IMR-90 (cell line): Measurements from ENCODE around the gene CCDC12. TPM values are rescaled to one million over a fixed set of nuclear protein-coding genes. Genes with fewer than 3 reads are reported as not detected.

Experiments
- ATAC-seq: fragments of 200-7000 bp; cut with Tn5 transposase; 2 replicates; pipeline ENCODE4 v1.9.1; 2020; ENCODE audit warnings: low read depth, mild to moderate bottlenecking, moderate library complexity
- BruUV-seq: library from RNA; stranded (reverse); fragments of 400-500 nt; replicated peaks from 2 replicates; lab custom pipeline; 2021; lab: Mats Ljungman, UMichigan
- CTCF ChIA-PET: fragments of 300-600 bp; formaldehyde crosslinking; extraction: SDS; loops from one replicate; lab custom pipeline; 2021; ENCODE audit warnings: antibody characterized with exemption; lab: Yijun Ruan, JAX
- POLR2A ChIA-PET: fragments of 300-600 bp; sonication (Branson Sonifier 250); formaldehyde crosslinking; loops from one replicate; lab custom pipeline; 2022; ENCODE audit warnings: antibody characterized with exemption; ENCODE audit not compliant: unreplicated experiment; lab: Charles Lee
- DNase-seq: peaks from one replicate; pipeline ENCODE4 v3.0.0; 2013
- H2AFZ ChIP-seq: replicated peaks from 2 replicates; pipeline ENCODE3; 2013; ENCODE audit warnings: low read length, mild to moderate bottlenecking; ENCODE audit not compliant: poor library complexity
- H2AK5ac ChIP-seq: 2 replicates; pipeline ENCODE4 v1.6.1; 2013; ENCODE audit warnings: low read depth, low read length, inconsistent platforms
- H2AK9ac ChIP-seq: replicated peaks from 2 replicates; pipeline ENCODE3; 2013; ENCODE audit warnings: mild to moderate bottlenecking, low read depth, low read length, moderate library complexity; ENCODE audit not compliant: poor library complexity
- H2BK120ac ChIP-seq: 2 replicates; pipeline ENCODE4 v1.6.1; 2013; ENCODE audit warnings: low read depth, low read length, inconsistent platforms
- H2BK15ac ChIP-seq: 3 replicates; pipeline ENCODE4 v1.6.1; 2013; ENCODE audit warnings: low read depth, low read length, inconsistent platforms
- H2BK20ac ChIP-seq: 2 replicates; pipeline ENCODE4 v1.6.1; 2013; ENCODE audit warnings: low read depth, mild to moderate bottlenecking, inconsistent platforms, low read length, moderate library complexity
- H2BK5ac ChIP-seq: 2 replicates; pipeline ENCODE4 v1.6.1; 2013; ENCODE audit warnings: mild to moderate bottlenecking, low read depth, low read length, inconsistent platforms; ENCODE audit not compliant: poor library complexity, severe bottlenecking
- H3K14ac ChIP-seq: replicated peaks from 2 replicates; pipeline ENCODE4 v1.6.1; 2013; ENCODE audit warnings: low read depth, low read length, inconsistent platforms
- H3K18ac ChIP-seq: 2 replicates; pipeline ENCODE4 v1.6.1; 2013; ENCODE audit warnings: low read depth, low read length, control low read depth
- H3K23ac ChIP-seq: 2 replicates; pipeline ENCODE4 v1.6.1; 2013; ENCODE audit warnings: low read depth, low read length, inconsistent platforms
- H3K27ac ChIP-seq: 2 replicates; pipeline ENCODE4 v1.5.1; 2013; ENCODE audit warnings: mild to moderate bottlenecking, control low read depth, low read length; ENCODE audit not compliant: insufficient read depth
- H3K27me3 ChIP-seq: 2 replicates; pipeline ENCODE4 v1.6.1; 2013; ENCODE audit warnings: low read length; ENCODE audit not compliant: control insufficient read depth, insufficient read depth
- H3K36me3 ChIP-seq: 2 replicates; pipeline ENCODE4 v1.6.1; 2013; ENCODE audit warnings: low read length, mixed read lengths; ENCODE audit not compliant: control insufficient read depth, insufficient read depth
- H3K4ac ChIP-seq: 2 replicates; pipeline ENCODE4 v1.6.1; 2013; ENCODE audit warnings: low read depth, low read length, inconsistent platforms
- H3K4me1 ChIP-seq: 2 replicates; pipeline ENCODE4 v1.6.1; 2013; ENCODE audit warnings: low read length, mixed read lengths; ENCODE audit not compliant: control insufficient read depth, insufficient read depth
- H3K4me2 ChIP-seq: 2 replicates; pipeline ENCODE4 v1.6.1; 2013; ENCODE audit warnings: low read depth, mild to moderate bottlenecking, control low read depth, low read length, moderate library complexity
- H3K4me3 ChIP-seq: 2 replicates; pipeline ENCODE4 v1.5.1; 2013; ENCODE audit warnings: low read depth, mild to moderate bottlenecking, control low read depth, low read length, moderate library complexity; ENCODE audit not compliant: insufficient read depth
- H3K56ac ChIP-seq: 2 replicates; pipeline ENCODE4 v1.6.1; 2013; ENCODE audit warnings: low read length, inconsistent platforms; ENCODE audit not compliant: insufficient read depth; ENCODE audit errors: extremely low read depth
- H3K79me1 ChIP-seq, 2 experiments: 2 replicates each; pipeline ENCODE4 v1.6.1; 2013; ENCODE audit warnings: low read length in 2 of 2, inconsistent platforms in 1 of 2, low read depth in 1 of 2
- H3K9ac ChIP-seq: 2 replicates; pipeline ENCODE4 v1.6.1; 2013; ENCODE audit warnings: low read depth, low read length, control low read depth
- H3K9me1 ChIP-seq: 2 replicates; pipeline ENCODE4 v1.6.1; 2013; ENCODE audit warnings: low read length, inconsistent platforms; ENCODE audit not compliant: insufficient read depth
- H3K9me3 ChIP-seq: 2 replicates; pipeline ENCODE4 v1.6.1; 2013; ENCODE audit warnings: low read length; ENCODE audit not compliant: control insufficient read depth, insufficient read depth
- H4K20me1 ChIP-seq: 2 replicates; pipeline ENCODE4 v1.6.1; 2013; ENCODE audit warnings: low read length, inconsistent platforms; ENCODE audit not compliant: insufficient read depth
- H4K5ac ChIP-seq: 2 replicates; pipeline ENCODE4 v1.6.1; 2013; ENCODE audit warnings: mild to moderate bottlenecking, low read depth, low read length, control low read depth
- H4K8ac ChIP-seq, 2 experiments: 2 replicates each; pipeline ENCODE4 v1.6.1; 2013; ENCODE audit warnings: low read depth in 2 of 2, low read length in 2 of 2, control low read depth in 1 of 2, inconsistent platforms in 1 of 2
- H4K91ac ChIP-seq: 2 replicates; pipeline ENCODE4 v1.6.1; 2013; ENCODE audit warnings: low read depth, low read length, inconsistent platforms; ENCODE audit not compliant: insufficient read depth
- CTCF ChIP-seq: conservative IDR thresholded peaks from 2 replicates; pipeline ENCODE4 v1.5.1; 2012; ENCODE audit warnings: mild to moderate bottlenecking, low read depth, low read length, improper control_type of control experiment
- ELK1 ChIP-seq: fragments of 150-350 bp; IDR thresholded peaks from 2 replicates; pipeline ENCODE4 v1.6.1; 2016; ENCODE audit warnings: low read depth, mild to moderate bottlenecking, low read length, moderate library complexity, borderline replicate concordance
- FOS ChIP-seq: fragments of 150-350 bp; IDR thresholded peaks from 2 replicates; pipeline ENCODE4 v1.6.1; 2016; ENCODE audit warnings: low read depth, low read length
- MAFK ChIP-seq: IDR thresholded peaks from 2 replicates; pipeline ENCODE4 v1.6.1; 2012; ENCODE audit warnings: low read depth, low read length, improper control_type of control experiment
- MAZ ChIP-seq: IDR thresholded peaks from 2 replicates; pipeline ENCODE4 v1.6.1; 2012; ENCODE audit warnings: low read depth, mild to moderate bottlenecking, low read length, improper control_type of control experiment, moderate library complexity, borderline replicate concordance
- RAD21 ChIP-seq: IDR thresholded peaks from 2 replicates; pipeline ENCODE4 v1.6.1; 2012; ENCODE audit warnings: low read length, improper control_type of control experiment
- SMC3 ChIP-seq: fragments of 150-350 bp; IDR thresholded peaks from 2 replicates; pipeline ENCODE4 v1.6.1; 2016; ENCODE audit warnings: low read depth, mild to moderate bottlenecking, antibody characterized with exemption, low read length, moderate library complexity
- WGBS, 2 experiments: methylation state at CpG; one replicate each; pipeline versions ENCODE4 v1.1.5 to v1.1.7; 2013; ENCODE audit warnings: missing lambda C conversion rate in 2 of 2; ENCODE audit not compliant: insufficient read length in 1 of 2; ENCODE audit errors: extremely low coverage in 2 of 2; 5-methylcytosine and 5-hydroxymethylcytosine counted together
- dilution Hi-C: fragments of 300-500 bp; cut with HindIII; formaldehyde crosslinking; loops from one replicate; pipeline ENCODE4 v1.14.3; 2018; ENCODE audit warnings: low sequenced_read_pairs; ENCODE audit not compliant: unreplicated experiment
- in situ Hi-C: fragments of 300-500 bp; cut with MboI; formaldehyde crosslinking; loops from 3 replicates; pipeline ENCODE4 v1.14.3; 2019; ENCODE audit warnings: low sequenced_read_pairs, inconsistent platforms, mixed read lengths
- intact Hi-C: fragments of 100-400 bp; cut with micrococcal nuclease; formaldehyde crosslinking; loops from 2 replicates; pipeline ENCODE4 v1.10.0; 2022
- polyA plus RNA-seq, 3 experiments: library from polyadenylated mRNA; depleted of rRNA; stranded (reverse); fragments of >200 nt; gene quantifications; 2 replicates each; pipeline ENCODE4 v1.2.3, GENCODE V29; 2012; ENCODE audit warnings: low replicate concordance in 1 of 3
- total RNA-seq: library from RNA; depleted of rRNA; stranded (reverse); fragments of >200 nt; gene quantifications from 2 replicates; pipeline ENCODE4 v1.2.3, GENCODE V29; 2012

The CCDC12 gene
- total and polyA plus RNA-seq, 2 of the 4 experiments (the other 2 are of a cell fraction): 15.2 to 35.1 TPM

GRCh38 chr3:46923559-46924350, 52.8 kb downstream of the CCDC12 start:
- no peak overlapping the region for H3K23ac ChIP-seq
- H3K9me1 ChIP-seq: no peaks in the 10 kb centered on the region
- H3K4me3 ChIP-seq: no peak overlapping the region
- dilution Hi-C loops: no loop called here
- no peak overlapping the region for H3K56ac ChIP-seq
- no peak overlapping the region for H3K14ac ChIP-seq
- 30% methylated on average over 4 of the region's 11 CpGs; no CpG with 5 or more reads in 1 of the 2 experiments for WGBS, 2 experiments
- no peak overlapping the region for H2BK120ac ChIP-seq
- H3K79me1 ChIP-seq: peaks cover 19 to 49% of the 10 kb centered on the region in 2 experiments
- H3K36me3 ChIP-seq: peaks cover 64% of the 10 kb centered on the region
- no peak overlapping the region for H3K9ac ChIP-seq
- in situ Hi-C loops: no loop called here
- H2AFZ ChIP-seq: peak overlapping the region; percentile 71
- no peak overlapping the region for H3K18ac ChIP-seq
- H4K8ac ChIP-seq: no peak overlapping the region
- peaks cover 23% of the 10 kb centered on the region for H4K20me1 ChIP-seq
- H3K4me2 ChIP-seq: no peak overlapping the region
- ChIA-PET CTCF (interaction anchor here (0.6 to 1.5 kb wide), 6 partner anchors 9 to 461 kb away, joined by 3 to 5 read pairs (median 3); no protein-coding TSS in a partner anchor), POLR2A (no interaction called here)
- no peak overlapping the region for H2BK5ac ChIP-seq
- peak; percentile 56 for TF ChIP-seq SMC3
- no peak for TF ChIP-seq MAFK
- TF ChIP-seq ELK1: no peak
- TF ChIP-seq CTCF: peak; percentile 60
- peak; percentile 75 for TF ChIP-seq RAD21
- TF ChIP-seq FOS: no peak
- TF ChIP-seq MAZ: no peak
- no peak overlapping the region for H3K27ac ChIP-seq
- peaks cover under 1% of the 10 kb centered on the region; the same call in 1 of the 2 replicates for H3K9me3 ChIP-seq
- H4K5ac ChIP-seq: no peak overlapping the region
- H4K91ac ChIP-seq: no peak overlapping the region
- ATAC-seq (peak; percentile 72; the same call in 1 of the 2 replicates), DNase-seq (peak; percentile 12)
- intact Hi-C loops: loop anchor here (1.0 kb wide), 2 partner anchors 75 to 401 kb away; no protein-coding TSS in a partner anchor
- peak overlapping the region; percentile 3 for H2AK9ac ChIP-seq
- no TSS peak for BruUV-seq
- no peaks in the 10 kb centered on the region for H3K4me1 ChIP-seq
- H2BK20ac ChIP-seq: no peak overlapping the region
- H2BK15ac ChIP-seq: no peak overlapping the region
- no peaks in the 10 kb centered on the region for H3K27me3 ChIP-seq
- 0 out of 2 replicates have a peak overlapping the region, but pooled peaks have one; percentile 20 for H2AK5ac ChIP-seq
- H3K4ac ChIP-seq: no peak overlapping the region
